Right ventricle myocardium inferior (tissue), 1 donor: ENCODE results near the gene ADAMTSL5. TPM values are rescaled to one million over a fixed set of nuclear protein-coding genes. Genes with fewer than 3 reads are reported as not detected.
"Not testable (repeated sequence)": the region's sequence is repeated elsewhere in the genome, so short reads cannot be mapped to it uniquely, and the experiment has no call there.

Experiments used
- ATAC-seq: fragments of 200-7000 bp; cut with Tn5 transposase; one replicate; pipeline ENCODE4 v1.9.1; 2020; ENCODE audit warnings: mild to moderate bottlenecking, moderate library complexity
- DNase-seq: peaks from one replicate; pipeline ENCODE4 v3.0.0; 2021; ENCODE audit errors: missing footprints
- intact Hi-C: fragments of 100-400 bp; cut with DNase I; formaldehyde crosslinking; loops from one replicate; pipeline ENCODE4 v1.11.0; 2022
- total RNA-seq: library from RNA; stranded (reverse); fragmentation: NEBNext Ultra II Directional; extraction: Animal tissue kit (Norgen Biotek cat#: 25700); gene quantifications from one replicate; pipeline ENCODE4 v1.2.1, GENCODE V29; 2021
- donor health status: DM: no; HTN: yes; CAD: no; lungs with severe emphysema.

Gene ADAMTSL5
- total RNA-seq, 1 donor from 2014 or later = 22.9 TPM

DNA sequence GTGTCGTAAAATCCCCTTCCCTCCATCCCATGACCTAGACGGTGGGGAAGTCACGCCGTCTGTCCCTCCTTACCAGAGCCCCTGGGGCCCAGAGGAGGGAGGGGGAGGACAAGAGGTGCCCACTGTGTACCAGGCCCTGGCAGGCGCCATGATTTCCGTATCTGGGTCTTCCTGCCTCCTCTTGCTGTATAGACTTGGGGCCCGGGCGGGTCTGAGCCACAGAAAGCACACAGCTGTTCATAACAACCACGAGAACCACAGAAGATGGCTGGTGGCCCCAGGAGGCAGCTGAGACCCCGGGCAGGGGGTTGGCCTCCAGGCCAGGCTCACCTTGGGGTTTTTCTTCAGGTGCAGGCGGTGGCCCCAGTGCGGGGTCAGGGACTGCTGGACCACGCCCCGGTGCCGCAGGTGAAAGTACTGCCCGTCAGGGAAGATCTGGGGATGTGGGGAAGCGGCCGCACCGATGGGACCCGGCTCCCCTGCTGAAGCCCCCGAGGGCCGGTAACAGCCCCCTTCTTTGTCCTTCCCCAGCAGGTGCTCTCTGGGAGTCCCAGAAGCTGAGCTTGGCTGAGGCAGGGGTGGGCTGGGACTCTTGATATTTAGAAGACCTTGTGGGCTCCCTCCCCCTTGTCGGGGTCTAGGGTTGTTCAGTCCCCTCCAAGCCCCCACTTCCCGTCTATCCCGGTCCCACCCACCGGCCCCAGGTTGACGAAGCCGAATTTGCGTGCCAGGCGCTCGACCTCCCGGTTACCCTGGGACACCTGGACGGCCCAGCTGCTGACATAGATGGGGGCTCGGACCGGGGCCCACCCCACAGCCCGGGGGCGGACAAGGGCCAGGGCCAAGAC, 23.1 kb downstream of the ADAMTSL5 start:
- intact Hi-C loops = loop anchor here (1.0 kb wide), 1 partner anchor 10 kb away; the partner anchor contains the start of gene C19orf25

DNA sequence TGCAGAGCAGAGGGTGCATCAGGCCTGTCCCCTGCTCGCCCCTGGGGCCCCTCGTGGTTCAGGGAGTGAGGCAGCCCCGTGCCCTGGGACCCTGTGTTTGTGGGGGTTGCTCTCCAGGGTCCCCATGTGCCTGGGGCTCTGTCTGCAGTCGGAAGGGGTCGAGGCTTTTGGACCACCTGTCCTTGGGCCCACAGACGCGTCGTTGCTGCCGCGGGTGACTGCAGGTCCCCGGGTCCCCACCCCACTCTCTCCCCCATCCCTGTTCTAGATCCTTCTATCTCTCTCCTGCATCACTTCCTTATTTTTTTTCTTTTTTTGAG, 24.6 kb downstream of the ADAMTSL5 start:
- intact Hi-C loops = no loop called here
- DNase-seq (no peak), ATAC-seq (no peak)

More for the DNA sequence above, 23.1 kb downstream of the ADAMTSL5 start:
- ATAC-seq (no peak), DNase-seq (peak; percentile 47)

DNA sequence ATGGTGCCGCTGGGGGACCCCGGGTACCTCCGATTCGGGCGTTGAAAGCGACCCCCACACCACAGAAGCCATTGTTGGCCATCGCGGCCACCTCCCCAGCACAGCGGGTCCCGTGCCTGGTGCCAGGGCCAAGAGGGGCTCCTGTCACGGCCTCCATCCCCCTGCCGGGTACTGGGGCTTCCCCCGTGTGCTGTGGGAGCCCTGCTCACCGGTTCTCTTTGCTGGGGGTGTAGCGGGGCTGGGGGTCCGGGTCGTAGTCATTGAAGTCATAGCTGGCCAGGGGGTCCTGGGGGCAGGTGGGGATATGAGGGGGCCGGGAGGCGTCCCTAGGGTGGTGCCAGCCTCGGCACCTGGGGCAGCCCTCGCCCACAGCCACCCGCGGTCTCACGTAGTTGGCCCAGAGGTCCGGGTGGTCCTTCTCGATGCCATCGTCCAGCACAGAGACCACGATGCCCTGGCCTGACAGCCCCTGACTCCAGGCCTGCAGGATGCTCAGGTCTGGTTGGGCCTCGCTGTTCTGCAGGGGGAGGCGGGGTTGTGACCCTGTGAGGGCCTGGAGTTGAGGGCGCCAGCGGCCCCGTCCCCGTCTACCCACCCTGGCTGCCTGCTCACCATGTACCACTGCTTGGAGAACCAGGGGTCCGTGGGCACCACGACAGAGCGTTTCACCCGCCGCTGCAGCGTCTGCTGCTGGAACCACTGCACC, 25.1 kb downstream of the ADAMTSL5 start:
- intact Hi-C loops = no loop called here
- ATAC-seq (no peak), DNase-seq (peak; percentile 57)

DNA sequence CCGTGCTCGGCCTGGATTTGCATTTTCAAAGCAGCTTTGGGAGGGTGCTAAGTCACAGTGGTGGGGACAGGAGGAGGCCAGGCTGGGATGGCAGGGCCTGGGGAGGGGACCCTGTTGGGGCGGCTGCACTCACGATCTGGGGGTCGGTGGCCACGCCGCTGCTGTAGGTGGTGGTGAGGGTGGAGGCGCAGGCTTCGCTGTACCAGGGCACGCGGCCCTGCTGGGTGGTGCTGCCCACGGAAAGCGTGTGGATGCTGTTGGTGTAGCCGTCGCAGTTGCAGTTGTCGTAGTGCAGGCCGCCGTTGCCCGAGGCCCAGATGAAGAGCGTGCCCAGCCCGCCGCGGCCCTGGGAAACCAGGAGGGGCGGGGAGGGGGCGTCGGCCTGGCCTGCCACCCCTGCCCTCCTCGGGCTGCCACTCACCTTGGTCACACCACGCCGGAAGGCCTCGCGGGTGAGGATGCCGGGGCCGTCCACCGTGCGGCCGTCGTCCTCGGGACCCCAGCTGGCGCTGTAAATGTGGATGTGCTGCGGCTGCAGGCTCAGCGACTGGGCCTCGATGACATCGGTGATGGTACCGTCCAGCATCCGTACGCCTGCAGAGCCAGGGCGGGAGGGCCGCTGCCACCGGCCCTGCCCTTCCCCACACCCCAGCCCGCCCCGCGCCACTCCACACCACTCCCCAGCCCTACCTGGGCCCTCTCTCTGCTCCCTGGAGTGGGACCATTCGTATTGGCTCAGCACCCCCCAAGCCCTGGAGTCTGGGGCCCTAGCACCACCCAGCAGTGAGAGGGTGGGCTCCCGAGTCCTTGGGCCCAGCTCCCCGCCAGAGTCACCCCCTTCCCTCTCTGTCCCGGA, 25.9 kb downstream of the ADAMTSL5 start:
- DNase-seq = peak; percentile 46
- no peak for ATAC-seq
- intact Hi-C loops = no loop called here

DNA sequence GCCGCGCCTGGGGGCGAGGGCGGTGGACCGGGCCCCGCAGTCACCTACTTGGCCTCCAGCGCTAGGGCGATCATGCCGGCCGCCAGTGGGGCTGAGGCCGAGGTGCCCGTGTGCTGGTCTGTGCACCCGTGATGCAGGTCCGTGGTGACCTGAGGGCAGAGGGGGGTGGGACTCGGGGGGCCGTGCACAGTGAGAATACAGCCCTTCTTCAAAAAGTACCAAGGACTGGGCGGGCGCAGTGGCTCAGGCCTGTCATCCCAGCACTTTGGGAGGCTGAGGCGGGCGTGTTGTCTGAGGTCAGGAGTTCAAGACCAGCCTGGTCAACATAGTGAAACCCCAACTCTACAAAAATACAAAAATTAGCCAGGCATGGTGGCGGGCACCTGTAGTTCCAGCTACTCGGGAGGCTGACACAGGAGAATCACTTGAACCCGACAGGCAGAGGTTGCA, 28.8 kb downstream of the ADAMTSL5 start:
- intact Hi-C loops = no loop called here
- DNase-seq (peak; percentile 45), ATAC-seq (no peak)

DNA sequence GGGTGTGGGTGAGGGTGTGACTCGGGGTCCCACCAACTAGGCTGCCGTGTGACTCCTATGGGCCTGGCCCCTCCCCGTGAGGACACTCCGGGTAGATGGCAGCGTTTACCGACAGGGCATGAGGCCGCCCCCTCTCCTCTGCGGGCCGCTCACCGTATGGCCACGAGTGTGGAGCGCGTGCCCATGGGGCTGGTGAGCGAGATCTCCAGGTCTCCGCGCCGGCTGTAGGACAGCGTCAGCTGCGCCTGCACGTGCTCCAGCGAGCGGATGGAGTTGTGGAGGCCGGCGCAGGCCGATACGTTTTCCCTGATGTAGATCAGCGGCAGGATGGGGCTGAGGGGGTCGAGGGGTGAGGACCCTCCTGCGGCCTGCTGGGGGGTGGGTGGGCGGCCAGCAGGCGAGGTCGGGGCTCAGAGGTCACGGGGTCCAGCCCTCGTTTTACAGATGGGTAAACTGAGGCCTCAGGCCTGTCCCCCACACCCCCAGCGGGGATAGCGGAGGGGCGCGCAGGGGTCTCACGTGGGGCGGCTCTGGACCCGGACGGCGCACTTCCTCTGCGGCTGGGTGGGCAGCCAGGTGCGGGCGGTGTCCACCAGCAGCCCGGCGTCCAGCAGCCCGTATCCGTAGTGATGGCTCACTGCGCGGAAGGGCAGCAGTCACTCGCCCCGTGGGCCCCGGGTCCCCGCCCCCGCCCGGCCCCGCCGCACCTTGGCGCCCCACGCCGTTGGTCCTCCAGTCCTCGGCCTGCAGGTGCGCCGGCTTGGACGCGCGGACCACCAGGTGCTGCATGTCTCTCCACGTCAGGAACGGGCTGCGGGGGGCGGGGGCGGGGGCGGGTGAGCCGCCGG, 29.5 kb downstream of the ADAMTSL5 start:
- ATAC-seq = no peak
- intact Hi-C loops = no loop called here
- DNase-seq = peak; percentile 62

DNA sequence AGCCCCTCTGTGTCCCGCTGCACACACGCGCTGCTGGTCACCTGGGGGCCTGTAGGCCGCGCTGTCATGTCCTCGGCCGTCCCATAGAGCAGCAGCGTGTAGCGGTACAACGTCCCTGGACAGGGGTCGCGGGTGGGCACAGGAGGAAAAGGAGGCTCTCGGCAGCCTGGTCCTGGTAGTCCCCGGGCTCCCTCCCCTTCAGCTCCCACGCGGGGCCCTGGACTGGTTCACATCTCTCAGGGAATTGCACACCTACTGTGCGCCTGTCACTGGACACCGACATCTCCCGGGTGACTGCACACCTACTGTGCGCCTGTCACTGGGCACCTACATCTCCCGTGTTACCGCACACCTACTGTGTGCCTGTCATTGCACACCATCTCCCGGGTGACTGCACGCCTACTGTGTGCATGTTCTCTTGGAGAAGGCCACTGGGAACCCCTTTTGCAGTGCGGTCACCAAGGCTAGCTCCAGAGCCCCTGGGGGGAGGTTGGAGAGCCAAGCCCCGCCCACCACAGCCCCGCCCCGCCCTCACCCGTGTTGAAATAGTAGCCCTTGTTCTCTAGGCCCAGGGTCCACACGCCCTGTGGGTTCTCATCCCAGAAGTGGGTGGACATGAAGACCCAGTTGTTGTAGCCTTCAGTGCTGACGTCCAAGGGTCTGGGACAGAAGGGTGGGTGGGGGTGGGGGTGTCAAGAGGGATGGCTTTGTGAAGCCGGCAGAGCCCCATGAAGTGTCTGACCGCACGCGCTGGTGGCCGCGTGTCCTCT, 30.3 kb downstream of the ADAMTSL5 start:
- peak; percentile 51 for DNase-seq
- intact Hi-C loops = no loop called here
- no peak for ATAC-seq

DNA sequence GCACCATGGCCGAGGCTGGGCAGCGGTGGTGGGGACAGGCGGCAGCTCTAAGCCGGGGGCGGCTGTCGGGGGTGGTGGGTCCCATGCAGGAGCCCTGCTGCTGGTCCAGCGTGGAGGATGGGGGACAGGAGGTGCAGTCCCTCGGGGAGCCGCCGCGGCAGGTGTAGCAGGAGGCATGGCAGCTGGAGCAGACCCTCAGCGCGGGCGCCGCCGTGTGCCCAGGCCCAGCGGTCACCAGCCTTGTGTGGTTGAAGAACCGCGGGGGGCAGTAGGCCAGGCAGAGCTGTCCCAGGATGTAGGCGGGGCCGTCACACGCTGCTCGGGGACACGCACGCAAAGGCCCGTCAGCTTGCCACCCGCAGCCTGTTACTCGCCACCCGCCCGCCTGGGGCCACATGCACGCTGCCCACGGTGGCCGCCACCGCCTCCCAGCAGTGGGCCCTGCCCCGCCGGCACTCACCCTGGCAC, 30.9 kb downstream of the ADAMTSL5 start:
- ATAC-seq (no peak), DNase-seq (peak; percentile 61)
- intact Hi-C loops = no loop called here

DNA sequence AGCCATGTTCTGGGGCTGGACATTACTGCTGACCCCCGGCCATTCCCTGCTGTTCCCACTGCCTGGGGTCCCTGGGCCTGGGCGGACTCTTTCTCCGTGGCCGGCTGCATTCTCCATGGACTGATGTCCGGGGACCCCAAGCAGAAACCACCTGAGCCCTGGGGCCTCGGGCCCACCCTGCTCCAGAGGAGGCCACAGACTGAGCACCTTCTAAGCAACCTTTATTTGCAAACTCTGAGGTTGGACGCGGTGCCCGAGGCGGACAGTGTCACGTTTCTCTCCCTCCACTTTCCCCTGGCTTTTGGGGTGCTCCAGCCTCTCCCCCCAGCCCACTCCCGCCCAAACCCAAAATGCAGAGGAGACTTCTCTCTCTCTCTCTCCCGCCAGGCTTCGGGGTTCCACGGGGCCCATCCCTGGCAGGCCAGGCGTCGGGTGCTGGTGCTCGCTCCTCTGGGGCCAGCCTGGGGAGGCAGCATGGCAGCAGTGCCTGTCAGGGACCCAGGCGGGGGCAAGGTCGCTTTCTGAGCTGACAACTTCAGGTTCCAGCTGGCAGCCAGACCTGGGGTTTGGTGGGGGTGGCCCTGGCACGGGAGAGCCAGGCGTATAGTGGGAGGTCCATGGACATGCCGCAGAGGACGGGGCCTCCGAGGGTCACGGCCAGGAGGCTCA, 31.5 kb downstream of the ADAMTSL5 start:
- ATAC-seq = no peak
- DNase-seq = peak; percentile 53
- intact Hi-C loops = no loop called here

DNA sequence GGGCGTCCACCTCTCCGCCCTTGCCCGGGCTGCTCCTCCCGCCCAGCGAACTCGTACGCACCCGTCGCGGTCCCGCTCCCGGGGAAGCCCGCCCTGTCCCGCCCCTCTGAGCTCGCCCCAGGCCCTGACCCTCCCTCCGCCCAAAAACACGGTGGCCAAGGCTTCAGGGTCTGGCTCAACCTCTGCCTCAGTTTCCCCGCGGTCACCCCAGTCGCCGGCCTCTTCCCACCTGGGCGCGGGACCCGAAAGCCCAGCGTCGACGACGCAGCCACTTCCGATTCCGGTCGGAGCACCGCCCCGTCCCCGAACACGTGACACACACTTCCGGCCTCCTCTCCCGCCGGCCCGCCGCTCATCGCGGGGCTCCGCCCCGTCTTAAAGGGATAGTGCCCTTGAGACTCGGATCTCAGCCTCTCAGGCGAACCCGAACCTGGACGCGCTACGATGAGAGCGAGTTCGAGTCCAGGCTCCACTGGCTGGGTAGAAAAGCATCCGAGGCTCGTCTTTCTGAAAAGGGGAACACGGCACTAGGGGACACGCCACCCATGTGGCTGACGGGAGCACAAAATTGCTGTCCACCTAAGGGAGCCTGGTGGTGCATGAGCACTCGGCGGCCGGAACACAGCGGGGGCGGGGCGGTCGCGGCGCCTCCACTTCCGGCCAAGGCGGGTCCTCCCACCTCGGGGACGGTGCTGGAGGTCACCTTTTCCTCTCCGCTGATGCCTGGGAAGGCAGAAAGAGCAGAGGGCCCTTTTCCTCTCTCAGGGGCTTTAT, 33.7 kb downstream of the ADAMTSL5 start, which contains the start of gene C19orf25:
TSS of gene C19orf25 (minus strand) at position 282 of the 774 bp plus-strand sequence. CDS start 312 bp downstream, outside the sequence.
- intact Hi-C loops = loop anchor here (1.0 kb wide), 1 partner anchor 11 kb away; the partner anchor contains the start of gene PCSK4
- ATAC-seq = peak; percentile 96

DNA sequence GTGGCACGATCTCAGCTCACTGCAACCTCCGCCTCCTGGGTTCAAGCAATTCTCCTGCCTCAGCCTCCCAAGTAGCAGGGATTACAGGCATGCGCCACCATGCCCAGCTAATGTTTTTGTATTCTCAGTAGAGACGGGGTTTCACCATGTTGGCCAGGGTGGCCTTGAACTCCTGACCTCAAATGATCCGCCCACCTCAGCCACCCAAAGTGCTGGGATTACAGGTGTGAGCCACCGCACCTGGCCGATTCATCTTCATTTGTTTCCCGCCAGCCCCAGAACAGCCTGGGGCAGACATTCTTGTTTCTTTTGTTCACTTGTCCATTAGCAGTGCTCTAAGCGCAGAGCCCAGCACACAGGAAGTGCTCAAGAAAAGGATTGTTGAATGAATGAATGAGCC, 35.8 kb downstream of the ADAMTSL5 start:
- peak; percentile 4 for DNase-seq
- intact Hi-C loops, ATAC-seq: not testable (repeated sequence)

More for the DNA sequence above, 33.7 kb downstream of the ADAMTSL5 start, which contains the start of gene C19orf25:
- peak; percentile 97 for DNase-seq

DNA sequence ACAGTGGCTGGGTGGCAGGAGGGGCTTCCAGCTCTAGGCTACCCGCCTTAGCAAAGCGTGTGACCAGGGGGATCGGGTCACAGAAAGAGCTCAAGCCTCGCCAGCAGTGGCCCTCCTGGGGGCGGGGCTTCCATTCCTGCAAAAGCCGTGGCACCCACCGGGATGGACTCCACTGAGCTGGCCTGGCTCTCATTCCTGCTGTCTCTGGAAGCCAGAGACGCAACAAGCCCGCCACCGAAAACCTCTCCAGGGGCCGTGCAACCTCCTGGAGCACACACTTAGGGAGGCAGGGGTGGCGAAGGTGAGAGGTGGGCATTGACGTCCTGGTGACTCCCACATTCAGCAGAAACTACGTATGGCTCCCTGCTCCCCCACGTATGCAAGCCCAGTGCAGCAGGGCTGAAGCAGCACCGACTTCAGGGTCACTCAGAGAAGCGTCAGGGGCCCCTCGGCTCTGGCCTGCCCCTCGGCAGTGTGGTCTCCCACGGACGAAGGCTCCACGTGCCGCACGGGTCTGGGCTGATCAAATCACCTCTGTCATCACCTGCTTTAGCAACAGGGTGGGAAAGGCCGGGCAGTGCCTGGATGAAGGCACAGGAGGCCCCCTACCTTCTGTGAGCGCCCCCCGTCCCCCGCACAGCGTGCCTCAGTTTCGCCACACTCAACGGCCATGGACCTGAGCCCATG, 36.9 kb downstream of the ADAMTSL5 start:
- peak; percentile 56 for DNase-seq
- intact Hi-C loops = no loop called here
- no peak for ATAC-seq

DNA sequence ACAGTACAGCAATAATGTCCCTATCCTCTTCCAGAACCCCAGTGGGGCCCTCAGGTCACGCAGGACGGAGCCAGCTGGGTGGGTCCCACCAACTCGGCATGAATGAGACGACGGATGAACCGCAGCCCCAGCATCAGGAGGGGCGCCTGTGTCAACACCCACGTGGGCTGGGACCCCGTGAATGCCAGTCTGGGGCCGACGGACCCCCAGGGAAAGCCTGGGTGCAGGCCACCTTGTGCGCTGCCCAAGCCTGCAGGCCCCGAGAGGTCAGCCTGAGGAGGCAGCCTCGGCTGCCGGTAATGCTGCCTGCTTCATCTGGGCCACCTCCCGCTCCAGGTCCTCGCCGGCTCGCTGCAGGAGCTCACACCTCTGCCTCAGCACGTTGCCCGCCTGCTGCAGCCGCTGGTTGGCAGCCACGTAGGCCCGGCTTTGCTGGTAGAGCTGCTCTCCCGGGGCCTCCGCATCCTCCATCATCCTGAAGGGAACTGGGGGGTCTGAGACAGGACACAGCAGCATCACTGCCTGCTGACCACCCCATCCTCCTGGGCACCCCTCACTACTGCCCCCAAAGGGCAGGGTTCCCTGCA, 38.0 kb downstream of the ADAMTSL5 start:
- ATAC-seq = no peak
- DNase-seq = peak; percentile 63
- intact Hi-C loops = no loop called here

DNA sequence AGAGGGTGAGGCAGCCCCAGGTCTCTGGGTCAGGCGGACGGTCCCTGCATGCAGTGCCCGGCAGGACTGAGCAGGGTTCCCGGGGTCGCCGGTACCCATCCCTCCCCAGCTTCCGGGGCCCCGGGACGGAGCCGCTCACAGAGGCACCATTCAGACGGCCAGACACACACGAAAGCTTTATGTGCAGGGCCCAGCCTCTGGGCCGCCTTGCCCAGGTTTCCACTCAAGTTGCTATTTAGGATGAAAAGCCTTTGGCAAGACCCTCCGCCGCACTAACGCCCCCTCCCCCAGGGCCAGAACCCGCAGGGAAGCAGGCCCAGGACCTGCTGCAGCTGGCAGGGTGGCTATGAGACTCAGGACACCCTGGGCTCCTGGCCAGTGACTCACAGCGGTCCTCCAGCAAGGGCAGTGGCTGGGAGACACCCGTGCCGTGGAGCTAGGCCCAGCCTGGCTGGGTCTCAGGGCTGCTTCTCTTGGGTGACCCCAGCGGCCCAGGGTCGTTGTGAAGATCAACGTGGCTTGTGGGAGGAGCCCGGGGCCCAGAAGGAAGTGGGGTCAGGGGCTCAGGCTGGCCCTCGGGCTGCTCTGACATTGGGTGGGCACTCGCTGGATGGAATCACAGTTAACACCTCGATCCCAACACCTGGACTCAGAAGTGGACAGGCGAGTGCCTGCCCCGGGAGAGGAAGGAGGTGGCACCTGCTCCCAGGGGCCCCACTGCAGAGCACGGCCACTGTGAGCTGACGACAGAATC, 38.6 kb downstream of the ADAMTSL5 start:
- DNase-seq = peak; percentile 68
- intact Hi-C loops = no loop called here
- no peak for ATAC-seq
